SU-DHL-6 (cell line): ENCODE results near the gene MARCOL.

Source experiments
- H2AFZ ChIP-seq: fragments of 200-600 bp; sonication (generic); 2 replicates; pipeline ENCODE4 v1.6.1; 2014; ENCODE audit warnings: low read depth, mild to moderate bottlenecking, moderate library complexity, mixed read lengths, antibody characterized with exemption, low read length; ENCODE audit not compliant: severe bottlenecking
- H3F3A ChIP-seq: fragments of 200-600 bp; shearing (Covaris generic); 2 replicates; pipeline ENCODE4 v1.6.0; 2016; ENCODE audit warnings: antibody characterized with exemption, mild to moderate bottlenecking; ENCODE audit not compliant: insufficient read depth
- H3K27ac ChIP-seq: fragments of 200-600 bp; sonication (generic); 2 replicates; pipeline ENCODE4 v1.5.1; 2016; ENCODE audit warnings: low read depth, mild to moderate bottlenecking, low read length, moderate library complexity, mixed read lengths
- H3K27me3 ChIP-seq: fragments of 200-600 bp; sonication (generic), shearing (Covaris generic); 2 replicates; pipeline ENCODE4 v1.6.0; 2014; ENCODE audit warnings: mild to moderate bottlenecking, low read length
- H3K36me3 ChIP-seq: fragments of 200-600 bp; sonication (generic); 2 replicates; pipeline ENCODE4 v1.6.1; 2014; ENCODE audit warnings: mild to moderate bottlenecking, low read length, mixed read lengths
- H3K4me2 ChIP-seq: fragments of 300-600, 200-600 bp; shearing (Covaris generic), sonication (generic); 2 replicates; pipeline ENCODE4 v1.6.0; 2014; ENCODE audit warnings: low read length, low read depth, mild to moderate bottlenecking; ENCODE audit not compliant: poor library complexity, severe bottlenecking
- H3K4me3 ChIP-seq: fragments of 200-600 bp; sonication (generic); 2 replicates; pipeline ENCODE4 v1.5.1; 2014; ENCODE audit warnings: antibody characterized with exemption, low read length, mild to moderate bottlenecking, mixed read lengths; ENCODE audit not compliant: insufficient read depth, poor library complexity, severe bottlenecking
- H3K79me2 ChIP-seq: fragments of 200-600 bp; sonication (generic); 2 replicates; pipeline ENCODE4 v1.6.1; 2014; ENCODE audit warnings: mild to moderate bottlenecking, low read length, moderate library complexity; ENCODE audit not compliant: insufficient read depth
- H3K9ac ChIP-seq: fragments of 200-600 bp; sonication (generic); 2 replicates; pipeline ENCODE4 v1.7.0; 2014; ENCODE audit warnings: mild to moderate bottlenecking, low read length
- H3K9me2 ChIP-seq: fragments of 200-600 bp; sonication (generic); replicated peaks from 2 replicates; pipeline ENCODE4 v1.6.1; 2014; ENCODE audit warnings: low read length; ENCODE audit not compliant: insufficient read depth
- H3K9me3 ChIP-seq: fragments of 200-600 bp; sonication (generic); 2 replicates; pipeline ENCODE4 v1.6.1; 2014; ENCODE audit warnings: low read length, mixed read lengths; ENCODE audit not compliant: insufficient read depth
- H4K20me1 ChIP-seq: fragments of 200-600 bp; sonication (generic); 2 replicates; pipeline ENCODE4 v1.6.1; 2014; ENCODE audit warnings: low read depth, mild to moderate bottlenecking, antibody characterized with exemption, low read length, moderate library complexity, mixed read lengths
- CTCF ChIP-seq: fragments of 200-600 bp; sonication (generic); IDR thresholded peaks from one replicate; pipeline ENCODE4 v1.5.1; 2017; ENCODE audit warnings: antibody characterized with exemption, mild to moderate bottlenecking, low read length, moderate library complexity; ENCODE audit not compliant: insufficient read depth, poor library complexity, severe bottlenecking
- EZH2phosphoT487 ChIP-seq: fragments of 200-600 bp; sonication (generic), shearing (Covaris generic); conservative IDR thresholded peaks from 2 replicates; pipeline ENCODE4 v1.6.1; 2018; ENCODE audit warnings: mild to moderate bottlenecking, antibody characterized with exemption, low read length, moderate library complexity, mixed read lengths

MARCOL gene

GRCh38 chr5:148224117-148224742 is 14.1 kb upstream of the MARCOL start:
- H3K9ac ChIP-seq, result no peak overlapping the region
- H3K4me3 ChIP-seq, result no peak overlapping the region
- H3K4me2 ChIP-seq, result no peak overlapping the region
- no peak for TF ChIP-seq CTCF
- no peak for TF ChIP-seq EZH2phosphoT487
- H3F3A ChIP-seq, result no peaks in the 10 kb centered on the region
- H4K20me1 ChIP-seq, result no peaks in the 10 kb centered on the region
- H2AFZ ChIP-seq, result no peak overlapping the region
- no peaks in the 10 kb centered on the region for H3K36me3 ChIP-seq
- no peaks in the 10 kb centered on the region for H3K9me3 ChIP-seq
- H3K79me2 ChIP-seq, result no peaks in the 10 kb centered on the region
- H3K9me2 ChIP-seq, result no peaks in the 10 kb centered on the region
- H3K27ac ChIP-seq, result no peak overlapping the region
- H3K27me3 ChIP-seq, result no peaks in the 10 kb centered on the region

- TF ChIP-seq EZH2phosphoT487 (no peak), CTCF (no peak)
Observed at GRCh38 chr5:148228392-148228984, 9.8 kb upstream of the MARCOL start.

DNA sequence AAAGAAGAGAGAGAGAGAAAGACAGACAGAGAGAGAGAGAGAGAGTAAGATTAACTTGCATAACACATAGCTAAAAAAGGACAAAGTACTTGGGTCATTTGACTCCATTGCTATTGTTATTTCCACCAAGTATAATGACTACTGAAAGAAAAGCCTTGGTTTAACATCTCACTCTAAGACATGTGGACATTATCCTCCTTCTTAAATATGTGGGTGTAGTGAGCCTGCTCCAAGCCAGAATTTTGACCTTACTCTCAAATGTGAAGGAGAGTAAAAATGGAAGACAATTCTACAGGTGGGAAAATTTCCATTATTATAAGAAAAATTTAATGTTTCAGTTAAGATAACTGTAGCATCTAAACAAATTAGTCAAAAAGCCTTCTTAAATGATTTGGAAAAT is 8.5 kb upstream of the MARCOL start:
- H3K9me2 ChIP-seq, result no peaks in the 10 kb centered on the region
- no peaks in the 10 kb centered on the region for H3K36me3 ChIP-seq
- no peak for TF ChIP-seq CTCF
- no peaks in the 10 kb centered on the region for H4K20me1 ChIP-seq
- no peak overlapping the region for H3K27ac ChIP-seq
- no peak overlapping the region for H2AFZ ChIP-seq
- no peaks in the 10 kb centered on the region for H3K27me3 ChIP-seq
- H3K4me3 ChIP-seq, result no peak overlapping the region
- H3K79me2 ChIP-seq, result no peaks in the 10 kb centered on the region
- H3K9me3 ChIP-seq, result no peaks in the 10 kb centered on the region
- no peak overlapping the region for H3K9ac ChIP-seq
- no peaks in the 10 kb centered on the region for H3F3A ChIP-seq
- no peak overlapping the region for H3K4me2 ChIP-seq

More at GRCh38 chr5:148228392-148228984, 9.8 kb upstream of the MARCOL start:
- Histone ChIP-seq H3F3A (no peaks in the 10 kb centered on the region), H3K9me3 (no peaks in the 10 kb centered on the region), H4K20me1 (no peaks in the 10 kb centered on the region), H3K27ac (no peak overlapping the region), H3K27me3 (no peaks in the 10 kb centered on the region), H3K9me2 (no peaks in the 10 kb centered on the region), H3K9ac (no peak overlapping the region), H2AFZ (no peak overlapping the region), H3K79me2 (no peaks in the 10 kb centered on the region), H3K4me2 (no peak overlapping the region), H3K4me3 (no peak overlapping the region), H3K36me3 (no peaks in the 10 kb centered on the region)
